ENCODE measurements around the gene CEP78.

DNA sequence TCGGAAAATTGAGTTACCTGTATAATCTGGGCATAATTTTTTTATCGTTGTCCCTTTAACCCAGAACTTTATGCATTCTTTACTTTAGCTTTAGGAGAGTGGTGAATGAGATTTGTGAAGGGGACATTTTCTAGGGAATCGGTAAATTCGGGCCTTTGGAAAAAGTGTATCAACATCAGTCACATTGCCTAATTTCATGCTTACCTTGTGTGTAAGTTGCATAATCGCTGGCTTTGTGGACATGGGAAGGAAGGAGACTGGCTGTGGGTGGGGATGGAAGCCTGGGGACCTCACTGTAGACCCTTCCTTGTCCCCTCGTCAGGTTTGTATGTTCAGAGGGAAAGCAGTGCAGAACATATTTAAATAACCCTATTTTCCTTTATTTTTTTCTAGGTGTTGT lies 64.3 kb downstream of the CEP78 start:
- TF ChIP-seq, protein P1, sequence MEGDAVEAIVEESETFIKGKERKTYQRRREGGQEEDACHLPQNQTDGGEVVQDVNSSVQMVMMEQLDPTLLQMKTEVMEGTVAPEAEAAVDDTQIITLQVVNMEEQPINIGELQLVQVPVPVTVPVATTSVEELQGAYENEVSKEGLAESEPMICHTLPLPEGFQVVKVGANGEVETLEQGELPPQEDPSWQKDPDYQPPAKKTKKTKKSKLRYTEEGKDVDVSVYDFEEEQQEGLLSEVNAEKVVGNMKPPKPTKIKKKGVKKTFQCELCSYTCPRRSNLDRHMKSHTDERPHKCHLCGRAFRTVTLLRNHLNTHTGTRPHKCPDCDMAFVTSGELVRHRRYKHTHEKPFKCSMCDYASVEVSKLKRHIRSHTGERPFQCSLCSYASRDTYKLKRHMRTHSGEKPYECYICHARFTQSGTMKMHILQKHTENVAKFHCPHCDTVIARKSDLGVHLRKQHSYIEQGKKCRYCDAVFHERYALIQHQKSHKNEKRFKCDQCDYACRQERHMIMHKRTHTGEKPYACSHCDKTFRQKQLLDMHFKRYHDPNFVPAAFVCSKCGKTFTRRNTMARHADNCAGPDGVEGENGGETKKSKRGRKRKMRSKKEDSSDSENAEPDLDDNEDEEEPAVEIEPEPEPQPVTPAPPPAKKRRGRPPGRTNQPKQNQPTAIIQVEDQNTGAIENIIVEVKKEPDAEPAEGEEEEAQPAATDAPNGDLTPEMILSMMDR (IDR thresholded peaks at IDR 0.05), result no peak
- no peak for TF ChIP-seq POLR2A (IDR thresholded peaks at IDR 0.05)
